ENCODE measurements around the gene OR52W1. TPM values are rescaled to one million over a fixed set of nuclear protein-coding genes. Genes with fewer than 3 reads are reported as not detected.

OR52W1 gene
- total RNA-seq, 1 experiment from 2014 or later = not detected

- no TSS peak for BruUV-seq (replicated peaks)
- H3K27me3 Mint-ChIP-seq (ENCODE audit: insufficient read depth, unreplicated experiment) = no peaks in the 10 kb centered on the region
- POLR2A ChIA-PET = no interaction called here
- H3K4me1 Mint-ChIP-seq (ENCODE audit: insufficient read depth, unreplicated experiment) = peaks cover 8% of the 10 kb centered on the region
- no peaks in the 10 kb centered on the region for H3K9me3 Mint-ChIP-seq (ENCODE audit: unreplicated experiment)
- H3K36me3 Mint-ChIP-seq (ENCODE audit: insufficient read depth, unreplicated experiment) = peaks cover 31% of the 10 kb centered on the region
- no peak within 1 kb of the TSS for H3K4me3 Mint-ChIP-seq (ENCODE audit: unreplicated experiment)
- CTCF ChIA-PET = interaction anchor here (0.7 to 1.8 kb wide), 5 partner anchors 45 to 1055 kb away, joined by 3 to 10 read pairs (median 4); no protein-coding TSS in a partner anchor
- H3K27ac Mint-ChIP-seq (ENCODE audit: low read depth, unreplicated experiment) = no peak within 1 kb of the TSS
- intact Hi-C loops (cut with micrococcal nuclease) = no loop called here
- DNase-seq (ENCODE audit: unreplicated experiment) = no peak
- TF ChIP-seq, protein P1, sequence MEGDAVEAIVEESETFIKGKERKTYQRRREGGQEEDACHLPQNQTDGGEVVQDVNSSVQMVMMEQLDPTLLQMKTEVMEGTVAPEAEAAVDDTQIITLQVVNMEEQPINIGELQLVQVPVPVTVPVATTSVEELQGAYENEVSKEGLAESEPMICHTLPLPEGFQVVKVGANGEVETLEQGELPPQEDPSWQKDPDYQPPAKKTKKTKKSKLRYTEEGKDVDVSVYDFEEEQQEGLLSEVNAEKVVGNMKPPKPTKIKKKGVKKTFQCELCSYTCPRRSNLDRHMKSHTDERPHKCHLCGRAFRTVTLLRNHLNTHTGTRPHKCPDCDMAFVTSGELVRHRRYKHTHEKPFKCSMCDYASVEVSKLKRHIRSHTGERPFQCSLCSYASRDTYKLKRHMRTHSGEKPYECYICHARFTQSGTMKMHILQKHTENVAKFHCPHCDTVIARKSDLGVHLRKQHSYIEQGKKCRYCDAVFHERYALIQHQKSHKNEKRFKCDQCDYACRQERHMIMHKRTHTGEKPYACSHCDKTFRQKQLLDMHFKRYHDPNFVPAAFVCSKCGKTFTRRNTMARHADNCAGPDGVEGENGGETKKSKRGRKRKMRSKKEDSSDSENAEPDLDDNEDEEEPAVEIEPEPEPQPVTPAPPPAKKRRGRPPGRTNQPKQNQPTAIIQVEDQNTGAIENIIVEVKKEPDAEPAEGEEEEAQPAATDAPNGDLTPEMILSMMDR (IDR thresholded peaks at IDR 0.05; ENCODE audit: unreplicated experiment) = no peak
These were observed 6.3 kb downstream of the OR52W1 start, which contains the start of gene C11orf42 for GRCh38 chr11:6205366-6205765. C11orf42 (plus strand) TSS chr11:6205557; CDS start chr11:6205616, 59 bp downstream.

DNA sequence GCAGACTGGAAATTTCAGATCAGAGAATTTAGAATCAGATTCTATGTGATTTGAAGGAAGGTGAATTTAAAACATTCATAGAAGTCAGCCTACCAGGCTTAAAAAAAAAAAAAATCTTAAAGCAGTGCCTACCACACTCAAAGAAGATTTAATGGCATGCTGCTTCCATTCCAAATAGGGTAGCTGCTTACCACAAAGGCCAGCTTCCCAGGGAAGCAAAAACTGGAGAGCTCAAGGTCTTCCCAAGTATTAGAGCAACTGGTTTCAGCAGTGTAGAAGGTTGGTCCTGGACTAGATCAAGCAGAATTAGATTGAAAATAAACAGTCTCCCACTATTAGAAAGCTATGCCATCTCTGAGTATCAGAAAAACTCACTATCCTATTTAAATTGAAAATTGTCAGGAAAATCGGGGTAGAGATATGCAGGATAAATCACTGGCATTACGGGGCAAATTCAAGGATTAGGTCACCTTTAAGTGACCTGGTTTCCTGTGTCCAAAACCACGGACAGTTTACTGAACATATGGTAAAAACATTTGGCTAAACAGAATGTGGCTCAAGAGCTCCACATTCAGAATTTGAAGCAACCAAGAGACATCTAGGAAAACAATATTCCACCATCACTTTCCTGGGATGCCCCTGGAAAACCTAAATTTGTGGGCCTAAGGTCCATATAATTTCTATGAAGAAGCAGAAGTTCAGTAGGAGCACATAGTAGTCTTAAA, 7.6 kb downstream of the OR52W1 start:
- intact Hi-C loops (cut with micrococcal nuclease) = no loop called here
- Mint-ChIP-seq H3K36me3 (ENCODE audit: insufficient read depth, unreplicated experiment) (peaks cover 37% of the 10 kb centered on the region), H3K9me3 (ENCODE audit: unreplicated experiment) (no peaks in the 10 kb centered on the region), H3K27me3 (ENCODE audit: insufficient read depth, unreplicated experiment) (no peaks in the 10 kb centered on the region), H3K4me1 (ENCODE audit: insufficient read depth, unreplicated experiment) (peaks cover 4% of the 10 kb centered on the region), H3K4me3 (ENCODE audit: unreplicated experiment) (no peak overlapping the region), H3K27ac (ENCODE audit: low read depth, unreplicated experiment) (no peak overlapping the region)
- BruUV-seq (replicated peaks) = no TSS peak
- no peak for DNase-seq (ENCODE audit: unreplicated experiment)
- ChIA-PET POLR2A (no interaction called here), CTCF (interaction anchor here (0.6 to 1.8 kb wide), 5 partner anchors 43 to 183 kb away, joined by 3 to 10 read pairs (median 4); no protein-coding TSS in a partner anchor)
- TF ChIP-seq, protein P1 (IDR thresholded peaks at IDR 0.05; ENCODE audit: unreplicated experiment) = no peak

GRCh38 chr11:6209801-6210200, 10.8 kb downstream of the OR52W1 start:
- Mint-ChIP-seq H3K27ac (ENCODE audit: low read depth, unreplicated experiment) (no peak overlapping the region), H3K27me3 (ENCODE audit: insufficient read depth, unreplicated experiment) (no peaks in the 10 kb centered on the region), H3K36me3 (ENCODE audit: insufficient read depth, unreplicated experiment) (peaks cover 37% of the 10 kb centered on the region), H3K9me3 (ENCODE audit: unreplicated experiment) (no peaks in the 10 kb centered on the region), H3K4me3 (ENCODE audit: unreplicated experiment) (no peak overlapping the region), H3K4me1 (ENCODE audit: insufficient read depth, unreplicated experiment) (peaks cover 4% of the 10 kb centered on the region)
- BruUV-seq (replicated peaks) = no TSS peak
- DNase-seq (ENCODE audit: unreplicated experiment) = no peak
- CTCF ChIA-PET = no interaction called here
- POLR2A ChIA-PET = no interaction called here
- intact Hi-C loops (cut with micrococcal nuclease) = no loop called here
- TF ChIP-seq, protein P1 (IDR thresholded peaks at IDR 0.05; ENCODE audit: unreplicated experiment) = no peak

DNA sequence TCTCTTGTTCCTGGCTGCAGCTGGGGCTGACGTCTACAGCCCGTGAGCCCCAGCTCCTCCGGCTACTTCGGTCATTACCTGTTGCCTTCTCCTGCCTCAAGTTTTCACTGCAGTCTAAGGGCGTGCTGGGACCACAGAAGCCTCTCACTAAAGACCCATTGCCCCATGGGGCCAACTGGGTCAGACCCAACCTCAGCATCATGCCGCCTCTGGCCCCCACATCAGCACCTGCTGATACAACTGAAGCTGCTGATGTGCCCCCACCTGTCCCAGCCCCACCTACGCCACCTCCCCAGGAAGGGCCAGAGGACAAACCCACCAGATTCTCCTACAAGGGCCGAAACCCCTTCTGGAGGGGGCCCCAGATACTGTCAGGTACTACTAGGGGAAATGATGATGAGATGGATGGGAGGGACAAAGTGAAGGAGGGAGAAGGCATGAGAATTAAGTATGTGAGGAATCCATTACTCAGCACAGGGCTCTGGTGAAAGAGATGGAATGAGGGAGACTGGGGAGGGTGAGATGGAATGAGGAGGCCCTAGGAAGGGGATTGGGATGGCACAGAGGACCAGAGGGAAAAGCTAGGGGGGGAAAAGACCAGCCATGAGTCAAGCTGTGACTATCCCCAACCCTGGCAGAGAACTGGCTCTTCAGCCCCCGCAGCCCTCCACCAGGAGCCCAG, 11.4 kb downstream of the OR52W1 start:
- TF ChIP-seq, protein P1 (IDR thresholded peaks at IDR 0.05; ENCODE audit: unreplicated experiment) = no peak
- H3K9me3 Mint-ChIP-seq (ENCODE audit: unreplicated experiment) = no peaks in the 10 kb centered on the region
- H3K27me3 Mint-ChIP-seq (ENCODE audit: insufficient read depth, unreplicated experiment) = no peaks in the 10 kb centered on the region
- no peak overlapping the region for H3K4me3 Mint-ChIP-seq (ENCODE audit: unreplicated experiment)
- BruUV-seq (replicated peaks) = no TSS peak
- ChIA-PET CTCF (no interaction called here), POLR2A (no interaction called here)
- H3K27ac Mint-ChIP-seq (ENCODE audit: low read depth, unreplicated experiment) = no peak overlapping the region
- H3K36me3 Mint-ChIP-seq (ENCODE audit: insufficient read depth, unreplicated experiment) = peaks cover 37% of the 10 kb centered on the region
- intact Hi-C loops (cut with micrococcal nuclease) = no loop called here
- no peak for DNase-seq (ENCODE audit: unreplicated experiment)
- no peaks in the 10 kb centered on the region for H3K4me1 Mint-ChIP-seq (ENCODE audit: insufficient read depth, unreplicated experiment)

Data from MCF 10A (cell line).